Measurements from ENCODE around the gene CFHR3.
"Not testable (repeated sequence)": the region's sequence is repeated elsewhere in the genome, so short reads cannot be mapped to it uniquely, and the experiment has no call there.

CFHR3 gene

DNA sequence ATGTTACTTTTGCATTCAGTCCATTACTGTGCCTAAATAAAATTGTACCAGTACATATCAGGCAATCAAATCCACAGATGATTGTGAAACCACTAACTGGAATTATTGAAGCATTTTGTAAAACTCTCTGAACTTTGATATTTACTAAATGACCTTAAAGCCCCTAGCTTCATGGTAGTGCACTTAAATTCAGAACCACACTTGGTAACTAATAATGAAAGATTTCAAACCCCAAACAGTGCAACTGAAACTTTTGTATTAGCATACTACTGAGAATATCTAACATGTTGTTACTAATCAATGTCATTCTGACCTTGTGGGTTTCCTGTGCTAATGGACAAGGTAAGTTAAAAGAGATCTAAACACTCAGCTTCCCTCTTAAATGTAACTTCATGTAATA lies at the start of gene CFHR3:
Gene CFHR3 (plus strand): TSS at position 238 of the 400 bp plus-strand sequence. CDS start 47 bp downstream, at position 285.
- in situ Hi-C loops (cut with HindIII; ENCODE audit: low sequenced_read_pairs) = no loop called here

DNA sequence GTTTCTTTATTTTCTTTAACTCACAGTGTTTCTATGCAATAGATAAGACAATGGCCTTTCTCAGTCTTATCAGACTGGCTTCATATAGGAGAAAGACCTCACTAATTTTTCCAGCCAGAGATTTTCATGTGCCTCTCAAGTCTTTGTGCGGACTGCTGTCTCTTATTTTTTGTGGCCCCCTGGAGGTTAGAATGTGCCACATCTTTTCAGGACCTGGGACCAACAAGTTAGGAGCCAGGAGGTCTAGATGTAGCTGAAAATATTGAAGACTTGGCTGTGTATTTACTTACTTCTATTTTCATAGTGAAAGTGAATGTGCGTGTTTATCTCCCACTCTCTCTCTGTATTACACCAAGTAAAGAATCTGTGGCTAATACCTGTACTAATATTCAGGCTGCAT lies 42.1 kb upstream of the CFHR3 start:
- in situ Hi-C loops (cut with HindIII; ENCODE audit: low sequenced_read_pairs) = no loop called here

DNA sequence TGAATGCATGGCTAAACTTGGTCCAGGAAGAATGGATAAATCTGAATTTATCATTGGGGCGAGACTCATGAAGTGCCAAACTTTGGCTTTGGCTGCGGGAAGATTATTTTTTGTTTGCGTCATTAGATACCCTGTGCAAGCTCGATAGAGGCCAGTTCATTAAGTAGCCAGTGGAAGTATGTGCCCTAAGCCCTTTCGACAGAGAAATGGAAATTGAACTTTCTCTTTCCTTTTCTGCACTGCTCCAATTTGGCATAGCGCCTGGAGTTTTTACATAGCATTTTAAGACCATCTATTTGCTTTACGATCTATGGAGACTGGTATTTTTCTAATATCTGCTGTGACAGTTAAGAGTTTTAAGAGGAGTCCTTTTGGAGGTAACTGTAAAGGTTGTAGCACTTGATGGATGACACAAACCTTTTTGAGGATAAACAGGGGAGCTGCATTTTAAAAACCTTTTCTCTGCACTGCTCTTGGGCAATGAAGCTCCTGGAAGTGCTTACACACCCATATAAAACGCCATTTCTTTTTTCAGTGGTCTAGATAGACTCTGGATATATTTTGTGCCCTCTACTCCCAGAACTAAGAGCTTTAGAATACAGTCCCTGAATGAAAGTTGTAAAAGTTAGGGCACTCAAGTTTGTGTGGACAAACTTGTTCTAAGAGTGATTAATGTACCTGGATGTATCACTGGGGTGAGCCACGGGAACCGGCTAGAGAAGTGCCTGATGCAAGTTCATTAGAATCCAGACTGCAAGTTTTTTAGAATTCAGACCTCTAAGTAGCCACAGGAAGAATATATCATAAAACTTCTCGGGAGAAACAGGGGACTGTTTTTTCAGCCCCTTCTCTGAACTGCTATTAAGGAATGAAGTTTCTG lies 41.3 kb upstream of the CFHR3 start:
- in situ Hi-C loops (cut with HindIII; ENCODE audit: low sequenced_read_pairs) = no loop called here

DNA sequence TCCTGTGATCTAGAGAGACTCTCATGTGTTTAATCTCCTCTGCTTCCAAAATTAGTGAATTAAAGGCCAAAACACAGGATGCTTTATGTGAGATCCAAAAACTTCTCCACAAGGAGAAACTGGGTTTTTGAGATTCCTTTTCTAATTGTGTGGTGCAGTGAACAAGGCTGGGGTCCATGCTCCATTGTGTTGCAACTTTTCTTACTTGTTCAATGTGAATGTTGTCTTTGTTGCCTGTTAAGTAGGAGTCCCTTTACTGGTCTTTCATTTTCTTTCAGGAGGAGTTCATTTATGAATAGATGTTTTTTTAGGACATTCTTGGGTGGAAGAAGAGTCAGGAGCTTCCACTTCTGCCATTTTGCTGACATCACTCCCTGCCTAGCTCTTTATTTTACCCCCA lies 40.6 kb upstream of the CFHR3 start:
- in situ Hi-C loops (cut with HindIII; ENCODE audit: low sequenced_read_pairs) = no loop called here

DNA sequence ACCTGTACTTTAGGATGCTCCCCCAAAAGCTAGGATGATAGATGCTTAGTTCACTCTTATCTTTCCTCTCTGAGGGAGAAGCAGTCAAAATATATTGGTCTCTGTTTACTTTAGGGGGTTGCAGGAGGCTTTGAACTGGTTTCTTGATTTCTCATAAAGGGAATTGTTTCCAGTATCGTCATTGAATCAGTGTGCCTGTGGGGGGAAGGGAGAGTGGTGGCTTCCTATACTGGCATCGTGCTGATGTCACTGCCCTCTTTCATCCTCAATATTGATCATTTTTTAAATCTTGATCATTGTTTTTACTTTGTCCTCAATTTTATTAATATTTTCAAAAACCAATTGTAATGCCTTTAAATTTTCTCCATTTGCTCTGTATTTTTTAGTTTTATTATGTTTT lies 40.2 kb upstream of the CFHR3 start:
- in situ Hi-C loops (cut with HindIII; ENCODE audit: low sequenced_read_pairs) = no loop called here

DNA sequence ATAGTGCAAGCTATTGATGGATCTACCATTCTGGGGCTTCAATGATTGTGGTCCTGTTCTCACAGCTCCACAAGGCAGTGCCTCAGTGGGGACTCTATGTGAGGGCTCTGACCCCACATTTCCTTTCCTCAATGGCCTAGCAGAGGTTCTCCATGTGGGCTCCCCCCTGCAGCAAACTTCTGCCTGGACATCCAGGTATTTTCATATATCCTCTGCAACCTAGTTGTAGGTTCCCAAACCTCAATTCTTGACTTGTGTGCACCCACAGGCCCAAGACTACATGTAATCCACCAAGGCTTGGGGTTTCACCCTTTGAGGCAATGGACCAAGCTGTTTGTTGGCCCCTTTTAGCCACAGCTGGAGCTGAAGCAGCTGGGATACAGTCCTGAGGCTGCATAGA lies 35.9 kb upstream of the CFHR3 start:
- in situ Hi-C loops (cut with HindIII; ENCODE audit: low sequenced_read_pairs) = no loop called here

DNA sequence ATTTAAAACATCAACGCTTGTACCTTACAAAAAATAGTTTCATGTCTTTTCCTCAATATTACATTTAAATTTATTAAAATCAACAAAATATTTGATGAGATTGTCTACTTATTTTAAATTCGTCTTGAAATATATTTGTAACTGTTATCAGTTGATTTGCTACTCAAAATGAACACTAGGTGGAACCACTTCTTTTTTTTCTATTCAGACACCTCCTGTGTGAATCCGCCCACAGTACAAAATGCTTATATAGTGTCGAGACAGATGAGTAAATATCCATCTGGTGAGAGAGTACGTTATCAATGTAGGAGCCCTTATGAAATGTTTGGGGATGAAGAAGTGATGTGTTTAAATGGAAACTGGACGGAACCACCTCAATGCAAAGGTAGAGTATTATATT lies 31.4 kb upstream of the CFHR3 start:
- in situ Hi-C loops (cut with HindIII; ENCODE audit: low sequenced_read_pairs) = not testable (repeated sequence)

DNA sequence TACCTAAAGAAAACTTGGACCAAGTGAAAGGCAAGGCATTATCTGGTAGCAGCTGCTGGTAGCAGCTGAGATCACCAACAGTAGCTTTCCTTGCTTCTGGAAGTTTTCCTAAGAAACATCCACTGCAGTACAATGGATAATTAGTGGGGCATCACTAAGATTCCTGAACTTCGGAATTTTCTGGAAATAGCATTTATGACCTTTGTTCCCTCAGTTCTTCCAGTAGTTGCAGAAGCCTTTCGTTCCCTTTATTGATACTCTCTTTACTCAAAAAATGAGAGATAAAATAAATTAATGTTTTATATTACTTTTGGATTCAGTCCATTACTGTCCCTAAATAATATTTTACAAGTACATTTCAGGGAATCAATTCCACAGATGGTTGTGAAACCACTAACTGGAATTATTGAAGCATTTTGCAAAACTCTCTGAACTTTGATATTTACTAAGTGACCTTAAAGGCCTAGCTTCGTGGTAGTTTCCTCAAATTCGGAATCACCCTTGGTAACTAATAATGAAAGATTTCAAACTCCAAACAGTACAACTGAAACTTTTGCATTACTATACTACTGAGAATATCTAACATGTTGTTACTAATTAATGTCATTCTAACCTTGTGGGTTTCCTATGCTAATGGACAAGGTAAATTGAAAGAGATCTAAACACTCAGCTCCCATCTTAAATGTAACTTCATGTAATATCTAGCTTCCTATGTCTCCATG lies 9.5 kb upstream of the CFHR3 start:
- in situ Hi-C loops (cut with HindIII; ENCODE audit: low sequenced_read_pairs) = not testable (repeated sequence)

DNA sequence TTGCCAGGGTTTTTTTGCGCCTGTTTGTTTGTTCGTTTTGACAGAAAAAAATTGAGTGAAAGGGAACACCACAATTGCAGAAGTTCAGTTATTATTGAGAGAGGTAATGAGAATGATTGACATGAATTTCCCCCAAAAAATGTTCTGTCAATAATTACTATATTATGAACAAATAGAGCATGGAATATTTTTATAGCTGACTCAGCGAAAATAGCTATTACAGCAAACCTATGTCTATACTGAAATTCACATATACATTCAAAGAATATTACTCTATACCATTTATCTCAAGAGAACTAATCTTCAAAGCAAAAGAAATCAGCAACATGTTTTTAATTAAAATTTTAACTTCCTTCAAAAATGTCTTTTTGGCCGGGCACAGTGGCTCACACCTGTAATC lies 4.8 kb upstream of the CFHR3 start:
- in situ Hi-C loops (cut with HindIII; ENCODE audit: low sequenced_read_pairs) = not testable (repeated sequence)

DNA sequence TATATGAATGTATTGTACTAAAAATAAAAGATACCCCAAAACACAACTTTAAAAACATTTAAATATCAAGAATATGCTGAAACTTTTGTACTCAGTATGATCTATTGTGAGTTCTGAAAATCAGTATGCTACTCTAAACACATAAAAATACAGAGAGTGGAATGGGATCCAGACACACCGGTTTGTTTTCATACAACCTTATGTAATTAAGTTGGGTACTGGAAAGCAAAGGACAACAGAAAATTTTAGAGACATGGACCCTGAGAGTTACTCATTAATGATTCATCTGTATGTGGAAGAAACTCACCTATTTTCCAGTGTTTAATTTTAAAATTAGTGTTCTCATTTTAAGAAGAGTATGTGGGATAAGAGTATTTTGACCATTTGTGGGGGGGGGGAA lies 927 bp upstream of the CFHR3 start:
- in situ Hi-C loops (cut with HindIII; ENCODE audit: low sequenced_read_pairs) = no loop called here

DNA sequence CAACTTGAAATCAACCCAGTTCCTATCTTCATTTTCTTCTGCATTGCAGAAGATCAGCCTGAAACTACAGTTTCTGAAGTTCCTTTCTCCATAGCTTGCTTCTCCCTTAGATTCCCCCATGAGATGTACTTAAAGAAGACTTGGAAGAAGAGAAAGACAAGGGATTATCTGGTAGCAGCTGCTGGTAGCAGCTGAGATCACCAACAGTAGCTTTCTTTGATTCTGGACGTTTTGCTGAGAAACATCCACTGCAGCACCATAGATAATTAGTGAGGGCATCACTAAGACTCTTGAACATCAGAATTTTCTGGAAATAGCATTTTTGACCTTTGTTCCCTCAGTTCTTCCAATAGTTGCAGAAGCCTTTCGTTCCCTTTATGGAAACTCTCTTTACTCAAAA lies 465 bp upstream of the CFHR3 start:
- in situ Hi-C loops (cut with HindIII; ENCODE audit: low sequenced_read_pairs) = no loop called here

DNA sequence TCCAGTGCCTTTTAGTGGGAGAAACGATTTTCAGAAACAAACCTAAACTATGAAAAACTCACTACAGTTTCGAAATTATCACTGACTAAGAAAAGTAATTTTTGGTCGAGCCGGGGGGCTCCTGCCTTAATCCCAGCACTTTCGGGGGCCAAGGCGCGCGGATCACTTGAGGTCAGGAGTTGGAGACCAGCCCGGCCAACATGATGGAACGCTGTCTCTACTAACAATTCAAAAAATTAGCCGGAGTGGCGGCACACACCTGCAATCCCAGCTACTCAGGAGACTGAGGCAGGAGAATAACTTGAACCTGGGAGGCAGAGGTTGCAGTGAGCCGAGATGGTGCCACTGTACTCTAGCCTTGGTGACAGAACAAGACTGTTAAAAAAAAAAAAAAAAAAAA lies 3.0 kb downstream of the CFHR3 start:
- in situ Hi-C loops (cut with HindIII; ENCODE audit: low sequenced_read_pairs) = no loop called here

DNA sequence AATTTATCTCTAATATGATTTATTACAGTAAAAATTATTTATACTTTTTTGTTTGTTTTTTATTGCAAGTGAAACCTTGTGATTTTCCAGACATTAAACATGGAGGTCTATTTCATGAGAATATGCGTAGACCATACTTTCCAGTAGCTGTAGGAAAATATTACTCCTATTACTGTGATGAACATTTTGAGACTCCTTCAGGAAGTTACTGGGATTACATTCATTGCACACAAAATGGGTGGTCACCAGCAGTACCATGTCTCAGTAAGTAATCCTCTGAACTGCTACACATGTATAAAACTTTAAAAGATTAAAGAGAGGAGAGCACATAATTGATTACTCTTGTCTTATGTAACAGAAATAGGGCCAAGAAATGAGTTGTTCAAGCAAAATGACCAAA lies 4.5 kb downstream of the CFHR3 start:
- in situ Hi-C loops (cut with HindIII; ENCODE audit: low sequenced_read_pairs) = no loop called here

DNA sequence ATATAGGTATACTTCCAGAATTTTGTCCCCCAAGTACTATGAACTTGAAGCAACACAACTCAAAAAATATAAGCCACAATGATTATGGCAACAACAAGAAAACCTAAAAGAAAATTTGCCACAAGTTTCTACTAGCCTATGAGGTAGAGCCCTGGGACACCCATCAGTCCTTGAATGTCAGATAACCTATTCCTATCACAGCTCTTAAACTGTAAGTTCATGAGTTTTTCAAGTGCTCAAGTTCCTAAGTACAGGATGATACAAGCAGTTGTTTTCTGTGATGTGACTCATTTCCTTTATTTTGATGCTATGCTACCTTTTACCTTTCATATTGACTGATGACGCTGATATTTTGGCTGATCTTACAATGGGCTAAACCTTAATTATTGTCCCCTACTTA lies 16.6 kb downstream of the CFHR3 start:
- in situ Hi-C loops (cut with HindIII; ENCODE audit: low sequenced_read_pairs) = not testable (repeated sequence)

DNA sequence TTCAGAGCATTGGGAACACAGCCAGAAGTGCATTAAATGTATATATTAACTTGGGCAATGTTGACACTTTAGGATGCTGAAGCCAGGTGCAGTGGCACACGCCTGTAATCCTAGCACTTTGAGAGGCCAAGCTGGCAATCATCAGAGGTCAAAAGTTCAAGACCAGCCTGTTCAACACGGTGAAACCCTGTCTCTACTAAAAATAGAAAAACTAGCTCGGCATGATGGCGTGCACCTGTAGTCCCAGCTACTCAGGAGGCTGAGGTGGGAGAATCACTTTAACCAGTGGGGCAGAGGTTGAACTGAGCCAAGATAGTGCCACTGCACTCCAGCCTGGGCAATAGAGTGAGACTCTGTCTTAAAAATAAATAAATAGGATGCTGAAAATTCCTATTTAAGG lies 19.5 kb downstream of the CFHR3 start:
- in situ Hi-C loops (cut with HindIII; ENCODE audit: low sequenced_read_pairs) = not testable (repeated sequence)

DNA sequence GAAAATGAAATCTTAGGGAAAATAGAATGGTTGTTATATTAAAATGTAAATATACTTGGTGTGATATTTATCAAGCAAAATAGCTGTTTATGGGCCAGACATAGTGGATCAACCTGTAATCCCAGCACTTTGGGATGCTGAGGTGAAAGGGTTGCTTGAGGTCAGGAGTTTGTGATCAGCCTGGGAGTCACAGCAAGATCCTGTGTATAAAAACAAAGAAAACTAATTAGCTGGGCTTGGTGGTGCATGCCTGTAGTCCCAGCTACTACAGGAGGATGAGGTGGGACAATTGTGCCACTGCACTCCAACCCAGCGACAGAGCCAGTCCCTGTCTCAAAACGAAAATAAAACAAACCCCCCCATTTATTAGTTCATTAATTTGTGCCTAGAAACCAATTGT lies 23.3 kb downstream of the CFHR3 start:
- in situ Hi-C loops (cut with HindIII; ENCODE audit: low sequenced_read_pairs) = no loop called here

DNA sequence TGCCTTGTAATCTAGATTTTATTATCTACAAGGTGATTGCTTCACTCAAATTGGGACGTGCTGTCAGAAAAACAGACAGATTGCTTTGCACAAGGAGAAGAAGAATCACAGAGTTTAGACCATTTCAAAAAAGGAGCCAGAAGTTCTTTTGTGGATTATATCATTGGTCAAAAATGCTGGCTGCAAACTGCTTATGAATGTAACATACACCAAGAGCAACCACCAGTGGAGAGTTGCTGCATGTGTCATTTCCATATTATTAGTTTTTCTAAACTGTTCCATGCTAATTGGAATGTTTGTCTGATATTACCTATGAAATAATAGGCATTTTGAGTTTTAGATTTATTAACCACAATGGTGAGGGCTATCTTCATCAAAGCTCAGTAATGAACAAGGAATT lies 27.3 kb downstream of the CFHR3 start:
- in situ Hi-C loops (cut with HindIII; ENCODE audit: low sequenced_read_pairs) = not testable (repeated sequence)

DNA sequence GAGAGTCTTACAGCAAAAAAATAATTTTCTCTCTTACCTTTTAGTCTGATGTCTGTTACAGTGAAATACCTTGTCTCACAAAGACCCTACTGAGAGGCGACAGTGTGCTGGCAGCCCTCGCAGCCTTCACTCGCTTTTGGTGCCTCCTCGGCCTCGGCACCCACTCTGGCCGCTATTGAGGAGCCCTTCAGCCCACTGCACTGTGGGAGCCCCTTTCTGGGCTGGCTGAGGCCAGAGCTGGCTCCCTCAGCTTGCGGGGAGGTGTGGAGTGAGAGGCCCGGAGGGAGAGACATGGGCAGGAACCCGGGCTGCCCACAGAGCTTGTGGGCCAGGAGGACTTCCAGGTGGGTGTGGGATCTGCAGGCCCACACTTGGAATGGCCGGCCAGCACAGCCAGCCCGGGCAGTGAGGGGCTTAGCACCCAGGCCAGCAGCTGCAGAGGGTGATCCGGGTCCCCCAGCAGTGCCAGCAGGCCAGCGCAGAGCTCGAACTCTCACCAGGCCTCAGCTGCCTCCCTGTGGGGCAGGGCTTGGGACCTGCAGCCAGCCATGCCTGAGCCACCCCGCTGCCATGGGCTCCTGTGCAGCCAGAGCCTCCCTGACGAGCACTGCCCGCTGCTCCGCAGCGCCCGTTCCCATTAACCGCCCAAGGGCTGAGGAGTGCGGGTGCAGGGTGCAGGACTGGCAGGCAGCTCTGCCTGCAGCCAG lies 34.0 kb downstream of the CFHR3 start:
- in situ Hi-C loops (cut with HindIII; ENCODE audit: low sequenced_read_pairs) = no loop called here

DNA sequence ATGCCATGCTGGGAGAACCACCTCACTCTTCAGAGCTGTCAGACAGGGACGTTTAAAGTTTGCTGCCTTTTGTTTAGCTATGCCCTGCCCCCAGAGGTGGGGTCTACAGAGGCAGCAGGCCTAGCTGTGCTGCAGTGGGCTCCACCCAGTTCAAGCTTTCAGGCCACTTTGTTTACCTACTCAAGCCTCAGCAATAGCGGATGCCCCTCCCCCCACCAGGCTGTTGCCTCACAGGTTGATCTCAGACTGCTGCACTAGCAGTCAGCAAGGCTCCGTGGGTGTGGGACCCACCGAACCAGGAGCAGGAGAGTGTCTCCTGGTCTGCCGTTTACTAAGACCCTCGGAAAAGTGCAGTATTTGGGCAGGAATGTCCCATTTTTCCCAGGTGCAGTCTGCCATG lies 42.8 kb downstream of the CFHR3 start:
- in situ Hi-C loops (cut with HindIII; ENCODE audit: low sequenced_read_pairs) = not testable (repeated sequence)

DNA sequence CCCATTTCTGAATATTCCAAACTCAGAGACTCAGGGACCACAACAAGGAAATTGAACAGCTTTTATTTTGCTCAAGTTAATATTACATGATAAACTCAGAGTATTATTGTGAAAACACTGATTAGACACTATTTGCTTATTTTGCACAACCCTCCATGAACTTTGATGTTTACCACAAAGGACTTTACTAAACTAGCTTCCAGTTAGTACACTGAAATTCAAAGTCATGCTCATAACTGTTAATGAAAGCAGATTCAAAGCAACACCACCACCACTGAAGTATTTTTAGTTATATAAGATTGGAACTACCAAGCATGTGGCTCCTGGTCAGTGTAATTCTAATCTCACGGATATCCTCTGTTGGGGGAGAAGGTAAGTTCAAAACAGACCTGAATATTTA lies 44.9 kb downstream of the CFHR3 start, which contains the start of gene CFHR1:
Gene CFHR1 (plus strand): TSS at position 201 of the 400 bp plus-strand sequence. CDS start 114 bp downstream, at position 315.
- in situ Hi-C loops (cut with HindIII; ENCODE audit: low sequenced_read_pairs) = not testable (repeated sequence)

DNA sequence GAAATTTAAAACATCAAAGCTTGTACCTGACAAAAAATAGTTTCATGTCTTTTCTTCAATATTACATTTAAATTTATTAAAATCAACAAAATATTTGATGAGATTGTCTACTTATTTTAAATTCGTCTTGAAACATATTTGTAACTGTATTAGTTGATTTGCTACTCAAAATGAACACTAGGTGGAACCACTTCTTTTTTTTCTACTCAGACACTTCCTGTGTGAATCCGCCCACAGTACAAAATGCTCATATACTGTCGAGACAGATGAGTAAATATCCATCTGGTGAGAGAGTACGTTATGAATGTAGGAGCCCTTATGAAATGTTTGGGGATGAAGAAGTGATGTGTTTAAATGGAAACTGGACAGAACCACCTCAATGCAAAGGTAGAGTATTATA lies 53.2 kb downstream of the CFHR3 start:
- in situ Hi-C loops (cut with HindIII; ENCODE audit: low sequenced_read_pairs) = not testable (repeated sequence)

Data from DLD1 (cell line).